GM23248 (cell line): ENCODE measurements around the gene CDKAL1. TPM values are rescaled to one million over a fixed set of nuclear protein-coding genes. Genes with fewer than 3 reads are reported as not detected.

Experiments
- DNase-seq: peaks from one replicate; pipeline ENCODE4 v3.0.0-alpha.2; 2015
- H2AFZ ChIP-seq: fragments of 200-600 bp; sonication (generic); 2 replicates; pipeline ENCODE4 v1.6.1; 2016; ENCODE audit warnings: antibody characterized with exemption
- H3F3A ChIP-seq: fragments of 200-600 bp; sonication (generic); 2 replicates; pipeline ENCODE4 v1.6.1; 2016; ENCODE audit warnings: mild to moderate bottlenecking, antibody characterized with exemption, mixed run types; ENCODE audit not compliant: insufficient read depth
- H3K27ac ChIP-seq: fragments of 200-600 bp; sonication (generic); 2 replicates; pipeline ENCODE4 v1.5.1; 2016; ENCODE audit warnings: mild to moderate bottlenecking
- H3K27me3 ChIP-seq: fragments of 200-600 bp; sonication (generic); replicated peaks from 2 replicates; pipeline ENCODE4 v1.6.1; 2016; ENCODE audit warnings: mild to moderate bottlenecking; ENCODE audit not compliant: insufficient read depth
- H3K36me3 ChIP-seq: fragments of 200-600 bp; sonication (generic); 2 replicates; pipeline ENCODE4 v1.6.1; 2016; ENCODE audit warnings: low read depth, mild to moderate bottlenecking
- H3K4me1 ChIP-seq: fragments of 200-600 bp; sonication (generic); 2 replicates; pipeline ENCODE4 v1.6.1; 2016; ENCODE audit warnings: mild to moderate bottlenecking; ENCODE audit not compliant: insufficient read depth
- H3K4me2 ChIP-seq: fragments of 200-600 bp; sonication (generic); one replicate; pipeline ENCODE4 v1.6.1; 2016; ENCODE audit warnings: mild to moderate bottlenecking; ENCODE audit not compliant: unreplicated experiment
- H3K4me3 ChIP-seq: fragments of 200-600 bp; sonication (generic); 2 replicates; pipeline ENCODE4 v1.5.1; 2016; ENCODE audit warnings: mild to moderate bottlenecking
- H3K79me2 ChIP-seq: fragments of 200-600 bp; sonication (generic); 2 replicates; pipeline ENCODE4 v1.6.1; 2016; ENCODE audit warnings: mild to moderate bottlenecking; ENCODE audit not compliant: insufficient read depth
- H3K9ac ChIP-seq: fragments of 200-600 bp; sonication (generic); 2 replicates; pipeline ENCODE4 v1.6.1; 2016; ENCODE audit warnings: mild to moderate bottlenecking
- H3K9me2 ChIP-seq: fragments of 200-600 bp; sonication (generic); 2 replicates; pipeline ENCODE4 v1.6.1; 2016; ENCODE audit warnings: mixed run types, mild to moderate bottlenecking, moderate library complexity; ENCODE audit not compliant: insufficient read depth
- H3K9me3 ChIP-seq: fragments of 200-600 bp; sonication (generic); one replicate; pipeline ENCODE4 v1.6.1; 2017; ENCODE audit warnings: low read depth
- H4K20me1 ChIP-seq: fragments of 200-600 bp; sonication (generic); 2 replicates; pipeline ENCODE4 v1.6.0; 2016; ENCODE audit not compliant: insufficient read depth
- EZH2 ChIP-seq: fragments of 200-600 bp; sonication (generic); IDR thresholded peaks from 2 replicates; pipeline ENCODE4 v1.6.1; 2018; ENCODE audit warnings: antibody characterized with exemption, mild to moderate bottlenecking; ENCODE audit not compliant: insufficient read depth, poor library complexity, severe bottlenecking
- EZH2phosphoT487 ChIP-seq: fragments of 200-600 bp; sonication (generic); IDR thresholded peaks from 2 replicates; pipeline ENCODE4 v1.6.1; 2018; ENCODE audit warnings: antibody characterized with exemption, moderate library complexity, mild to moderate bottlenecking, low read depth; ENCODE audit not compliant: insufficient read depth
- WGBS, 2 experiments: methylation state at CpG; one replicate each; pipeline ENCODE4 v1.1.6; 2015 to 2017; ENCODE audit warnings: low lambda C conversion rate in 2 of 2, low coverage in 1 of 2; ENCODE audit errors: missing lambda C conversion rate in 2 of 2; 5-methylcytosine and 5-hydroxymethylcytosine counted together
- in situ Hi-C: fragments of 300-500 bp; cut with MboI; formaldehyde crosslinking; loops from 2 replicates; pipeline ENCODE4 v1.15.0; 2020
- polyA plus RNA-seq: library from polyadenylated mRNA; unstranded; fragments of >200 nt; fragmentation: Nextera tagmentation; extraction: Ambion mirVana; gene quantifications from 2 replicates; pipeline ENCODE4 v1.2.1, GENCODE V29; 2016
- total RNA-seq: library from RNA; depleted of rRNA; stranded (reverse); fragments of >200 nt; shearing (Covaris generic); gene quantifications from 2 replicates; pipeline ENCODE4 v1.2.3, GENCODE V29; 2014

CDKAL1 gene
- total and polyA plus RNA-seq, 2 experiments from 2014 or later: 7.5 to 10.8 TPM

DNA sequence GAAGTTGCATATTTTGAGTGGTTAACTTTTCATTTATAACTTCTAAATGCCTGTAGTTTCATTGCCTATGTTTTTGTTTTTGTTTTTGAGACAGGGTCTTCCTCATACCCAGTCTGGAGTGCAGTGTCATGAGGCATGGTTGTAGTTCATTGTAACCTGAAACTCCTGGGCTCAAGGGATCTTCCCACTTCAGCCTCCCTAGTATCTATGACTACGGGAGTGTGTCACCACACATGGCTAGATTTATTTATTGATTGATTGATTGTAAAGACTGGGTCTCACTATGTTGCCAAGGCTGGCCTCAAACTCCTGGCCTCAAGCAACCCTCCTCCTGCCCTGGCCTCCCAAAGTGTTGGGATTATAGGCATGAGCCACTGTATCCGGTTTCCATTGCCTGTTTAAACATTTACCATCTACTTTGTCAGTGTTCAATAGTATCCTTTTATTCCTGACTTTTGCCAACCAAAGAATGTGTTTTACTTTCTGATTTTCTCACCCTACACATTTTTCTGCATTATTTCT, 144.6 kb downstream of the CDKAL1 start:
- whole genome bisulfite sequencing, 2 experiments: 77 to 88% methylated on average over 2 of the region's 2 CpGs
- H3K9me2 ChIP-seq: no peaks in the 10 kb centered on the region
- H3K9me3 ChIP-seq: no peaks in the 10 kb centered on the region
- H3K4me1 ChIP-seq: peaks cover 9% of the 10 kb centered on the region; the same call in 1 of the 2 replicates
- H4K20me1 ChIP-seq: no peaks in the 10 kb centered on the region
- TF ChIP-seq EZH2phosphoT487 (no peak), EZH2 (no peak)
- no peak overlapping the region for H3K9ac ChIP-seq
- no peaks in the 10 kb centered on the region for H3F3A ChIP-seq
- no peak overlapping the region for H3K4me3 ChIP-seq
- H3K4me2 ChIP-seq: no peak overlapping the region
- no peaks in the 10 kb centered on the region for H3K79me2 ChIP-seq
- H3K27ac ChIP-seq: no peak overlapping the region
- no peak overlapping the region for H2AFZ ChIP-seq
- H3K27me3 ChIP-seq: no peaks in the 10 kb centered on the region
- DNase-seq: no peak
- in situ Hi-C loops: no loop called here
- H3K36me3 ChIP-seq: no peaks in the 10 kb centered on the region

DNA sequence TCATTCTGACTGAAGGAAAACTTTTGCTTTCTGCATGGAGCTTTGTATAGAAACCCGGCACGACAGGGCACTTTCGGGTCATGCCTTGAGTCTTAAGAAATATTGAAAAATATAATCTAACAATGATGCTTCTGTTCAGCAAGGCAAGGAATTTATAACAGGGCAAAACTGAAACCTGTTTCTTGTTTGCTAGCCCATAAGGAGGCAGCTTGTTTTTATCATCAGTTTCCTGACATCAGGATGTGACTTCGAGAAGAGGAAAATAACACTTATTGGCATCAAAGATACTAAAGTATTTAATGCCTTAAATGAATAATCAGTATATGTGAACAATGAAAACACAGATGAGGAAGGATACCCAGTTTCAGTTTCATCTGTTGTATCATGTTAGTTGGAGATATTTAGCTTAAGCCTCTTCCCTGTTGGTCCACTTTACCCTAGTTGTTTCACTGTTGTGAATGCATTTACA, 146.5 kb downstream of the CDKAL1 start:
- H3K4me3 ChIP-seq: peak overlapping the region; percentile 18; the same call in 1 of the 2 replicates
- TF ChIP-seq EZH2phosphoT487 (no peak), EZH2 (no peak)
- no peaks in the 10 kb centered on the region for H3F3A ChIP-seq
- 15 to 17% methylated on average over 4 of the region's 4 CpGs for WGBS, 2 experiments
- peak; percentile 17 for DNase-seq
- H4K20me1 ChIP-seq: no peaks in the 10 kb centered on the region
- H2AFZ ChIP-seq: peak overlapping the region; percentile 42
- in situ Hi-C loops: no loop called here
- H3K27ac ChIP-seq: no peak overlapping the region
- no peaks in the 10 kb centered on the region for H3K36me3 ChIP-seq
- 0 out of 2 replicates have a peak overlapping the region, but pooled peaks have one; percentile 25 for H3K9ac ChIP-seq
- no peaks in the 10 kb centered on the region for H3K27me3 ChIP-seq
- H3K4me2 ChIP-seq: peak overlapping the region; percentile 59
- peaks cover 9% of the 10 kb centered on the region; the same call in 1 of the 2 replicates for H3K4me1 ChIP-seq
- H3K79me2 ChIP-seq: no peaks in the 10 kb centered on the region
- no peaks in the 10 kb centered on the region for H3K9me3 ChIP-seq
- H3K9me2 ChIP-seq: no peaks in the 10 kb centered on the region

DNA sequence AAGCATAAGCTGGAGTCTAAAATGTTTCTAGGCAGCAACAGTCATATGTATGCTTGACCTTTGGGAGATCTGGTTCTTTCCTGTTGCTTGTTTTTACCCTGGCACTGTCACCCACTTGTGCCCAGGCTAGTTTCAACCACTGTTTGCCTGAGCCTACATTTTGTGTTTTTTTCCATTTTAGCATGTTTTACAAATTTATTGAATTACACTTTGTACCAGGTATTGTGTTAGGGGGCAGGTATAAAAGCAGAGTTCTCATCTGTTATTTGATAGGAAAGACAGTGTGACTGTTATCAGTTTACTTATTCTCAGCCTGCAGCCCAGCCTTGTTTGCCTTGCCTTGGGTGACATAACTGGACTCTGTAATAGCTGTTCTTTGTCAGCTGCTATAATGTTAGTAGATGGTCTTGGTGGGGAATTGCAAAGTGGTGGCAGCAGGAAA, 147.0 kb downstream of the CDKAL1 start:
- TF ChIP-seq EZH2: no peak
- no peak for TF ChIP-seq EZH2phosphoT487
- no peak overlapping the region for H3K4me3 ChIP-seq
- H3K9me3 ChIP-seq: no peaks in the 10 kb centered on the region
- H3K27ac ChIP-seq: no peak overlapping the region
- H3K4me2 ChIP-seq: peak overlapping the region; percentile 59
- no peaks in the 10 kb centered on the region for H3K36me3 ChIP-seq
- no peak overlapping the region for H3K9ac ChIP-seq
- H3F3A ChIP-seq: no peaks in the 10 kb centered on the region
- no peaks in the 10 kb centered on the region for H4K20me1 ChIP-seq
- no peaks in the 10 kb centered on the region for H3K79me2 ChIP-seq
- no peak overlapping the region for H2AFZ ChIP-seq
- DNase-seq: no peak
- in situ Hi-C loops: no loop called here
- H3K4me1 ChIP-seq: peaks cover 9% of the 10 kb centered on the region; the same call in 1 of the 2 replicates
- no peaks in the 10 kb centered on the region for H3K27me3 ChIP-seq
- no peaks in the 10 kb centered on the region for H3K9me2 ChIP-seq

DNA sequence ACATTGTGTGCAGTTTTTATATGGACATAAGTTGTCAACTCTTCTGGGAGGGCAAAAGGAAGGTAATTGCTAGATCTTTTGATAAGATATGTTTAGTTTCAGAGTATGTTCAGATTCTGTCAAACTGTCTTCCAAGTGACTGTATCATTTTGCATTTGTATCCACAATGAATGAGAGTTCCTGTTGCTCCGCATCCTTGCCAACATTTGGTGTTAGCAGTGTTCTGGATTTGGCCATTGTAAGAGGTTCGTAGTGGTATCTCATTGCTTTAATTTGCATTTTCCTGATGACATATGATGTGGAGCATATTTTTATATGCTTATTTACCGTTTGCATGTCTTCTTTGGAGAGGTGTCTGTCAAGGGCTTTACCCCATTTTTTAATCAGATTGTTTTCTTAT, 150.2 kb downstream of the CDKAL1 start:
- H3K9ac ChIP-seq: no peak overlapping the region
- H3K27ac ChIP-seq: no peak overlapping the region
- no peaks in the 10 kb centered on the region for H3K36me3 ChIP-seq
- H4K20me1 ChIP-seq: no peaks in the 10 kb centered on the region
- no peaks in the 10 kb centered on the region for H3F3A ChIP-seq
- no peaks in the 10 kb centered on the region for H3K27me3 ChIP-seq
- no peak overlapping the region for H3K4me2 ChIP-seq
- no peak overlapping the region for H3K4me3 ChIP-seq
- WGBS, 2 experiments: 96 to 97% methylated on average over 3 of the region's 3 CpGs
- peaks cover 13% of the 10 kb centered on the region; the same call in 1 of the 2 replicates for H3K4me1 ChIP-seq
- in situ Hi-C loops: no loop called here
- no peak for DNase-seq
- TF ChIP-seq EZH2phosphoT487 (no peak), EZH2 (no peak)
- H3K9me2 ChIP-seq: no peaks in the 10 kb centered on the region
- no peaks in the 10 kb centered on the region for H3K9me3 ChIP-seq
- H3K79me2 ChIP-seq: no peaks in the 10 kb centered on the region
- no peak overlapping the region for H2AFZ ChIP-seq
